ENCODE data around the gene CCDC83. TPM values are rescaled to one million over a fixed set of nuclear protein-coding genes. Genes with fewer than 3 reads are reported as not detected.

Gene CCDC83
- total RNA-seq (not detected), polyA plus RNA-seq (ENCODE audit: insufficient read depth in 1 of 8, insufficient read length in 8 of 8, low replicate concordance in 1 of 8) (not detected)
- long read RNA-seq, donor 1: 0 reads
- long read RNA-seq, donor 2: 0 reads
- long read RNA-seq, donor 3: 0 reads
- long read RNA-seq, donor 4: 0 reads
- long read RNA-seq, donor 5: 0 reads
- long read RNA-seq, donor 6: 0 reads
- long read RNA-seq, donor 7: 0 reads
- long read RNA-seq, donor 8: 0 reads
- long read RNA-seq, donor 9: 0 reads
- long read RNA-seq, donor 10: 0 reads
- long read RNA-seq, donor 11: 0 reads

DNA sequence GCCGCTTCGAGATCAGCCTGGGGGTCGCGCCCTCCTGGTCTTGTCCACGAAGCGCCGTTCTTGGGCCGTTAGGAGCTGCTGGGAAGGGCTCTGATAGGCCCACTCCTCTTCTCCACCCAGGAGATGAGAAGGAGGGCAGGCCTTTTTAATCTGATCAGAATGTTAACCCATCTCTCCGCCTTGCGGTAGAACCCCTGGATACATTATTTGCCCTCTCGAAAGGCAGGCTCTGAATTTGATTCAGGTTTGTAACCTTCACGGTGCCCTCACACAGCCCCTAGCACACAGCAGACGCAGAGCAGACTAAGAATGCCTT is at the start of gene CCDC83:
Gene CCDC83, plus strand, starts transcription at position 43 of the 316 bp plus-strand sequence. CDS start 9,741 bp downstream, outside the sequence.
- DNase-seq: no peak
- peaks cover 8% of the 10 kb centered on the region for H3K9me3 ChIP-seq (replicated peaks; ENCODE audit: control insufficient read depth, low read depth, low read length)
- H3K4me1 ChIP-seq (ENCODE audit: control insufficient read depth, insufficient read depth, low read length): peaks cover 6% of the 10 kb centered on the region
- H3K36me3 ChIP-seq (ENCODE audit: control insufficient read depth, insufficient read depth, low read length): no peaks in the 10 kb centered on the region
- H3K27ac ChIP-seq (ENCODE audit: low read length): peak within 1 kb of the TSS; percentile 98
- WGBS (ENCODE audit: insufficient coverage): 62% methylated on average over 5 of the region's 13 CpGs
- no peaks in the 10 kb centered on the region for H3K27me3 ChIP-seq (ENCODE audit: control insufficient read depth, insufficient read depth, low read length)
- peak within 1 kb of the TSS; percentile 64 for H3K4me3 ChIP-seq (ENCODE audit: low read length)

DNA sequence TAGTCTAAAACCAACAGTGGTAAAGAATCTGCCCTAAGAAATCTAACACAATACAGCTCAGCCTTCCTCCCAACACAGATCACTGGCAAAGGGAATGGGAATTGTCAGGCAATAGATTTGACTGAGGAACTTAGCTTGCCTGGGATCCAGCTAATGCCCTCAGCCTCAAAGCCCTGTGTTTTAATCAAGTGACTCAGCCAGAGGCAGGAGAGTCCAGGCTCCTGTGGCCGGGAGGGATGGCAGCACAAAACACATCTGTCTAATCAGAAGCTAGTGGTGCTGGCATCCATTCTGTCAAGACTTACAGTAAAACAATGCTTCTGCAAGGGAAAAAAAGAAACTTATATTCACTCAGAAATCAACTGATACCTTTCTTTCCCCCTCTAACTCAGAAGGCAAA is 49.8 kb upstream of the CCDC83 start:
- Histone ChIP-seq H3K9me3 (replicated peaks; ENCODE audit: control insufficient read depth, low read depth, low read length) (no peaks in the 10 kb centered on the region), H3K36me3 (ENCODE audit: control insufficient read depth, insufficient read depth, low read length) (no peaks in the 10 kb centered on the region), H3K4me3 (ENCODE audit: low read length) (no peak overlapping the region), H3K27ac (ENCODE audit: low read length) (no peak overlapping the region), H3K27me3 (ENCODE audit: control insufficient read depth, insufficient read depth, low read length) (peaks cover under 1% of the 10 kb centered on the region), H3K4me1 (ENCODE audit: control insufficient read depth, insufficient read depth, low read length) (peaks cover 6% of the 10 kb centered on the region)
- WGBS (ENCODE audit: insufficient coverage): 33% methylated on average over 1 of the region's 1 CpG
- no peak for DNase-seq

DNA sequence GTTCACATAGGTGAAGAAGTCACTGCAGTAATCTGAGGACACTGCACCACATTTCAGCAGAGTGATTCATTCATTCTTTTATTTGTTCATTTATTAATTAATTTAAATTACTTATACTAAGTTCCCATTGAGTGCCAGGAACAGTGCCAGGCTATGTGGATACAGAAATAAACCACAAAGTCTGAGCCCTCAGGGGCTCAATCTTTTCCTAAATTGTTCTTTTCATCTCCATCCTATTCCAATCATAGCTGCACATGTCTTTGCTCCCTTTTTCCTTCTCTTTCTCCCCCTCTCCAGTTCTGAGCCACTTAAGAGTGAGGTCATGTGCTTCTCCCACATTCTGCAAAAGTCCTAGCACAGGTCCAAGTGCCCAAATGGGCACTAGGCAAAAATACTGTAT is 49.2 kb upstream of the CCDC83 start:
- Histone ChIP-seq H3K27ac (ENCODE audit: low read length) (no peak overlapping the region), H3K9me3 (replicated peaks; ENCODE audit: control insufficient read depth, low read depth, low read length) (no peaks in the 10 kb centered on the region), H3K4me3 (ENCODE audit: low read length) (no peak overlapping the region), H3K4me1 (ENCODE audit: control insufficient read depth, insufficient read depth, low read length) (peaks cover 10% of the 10 kb centered on the region), H3K36me3 (ENCODE audit: control insufficient read depth, insufficient read depth, low read length) (no peaks in the 10 kb centered on the region), H3K27me3 (ENCODE audit: control insufficient read depth, insufficient read depth, low read length) (peaks cover 5% of the 10 kb centered on the region)
- no peak for DNase-seq

DNA sequence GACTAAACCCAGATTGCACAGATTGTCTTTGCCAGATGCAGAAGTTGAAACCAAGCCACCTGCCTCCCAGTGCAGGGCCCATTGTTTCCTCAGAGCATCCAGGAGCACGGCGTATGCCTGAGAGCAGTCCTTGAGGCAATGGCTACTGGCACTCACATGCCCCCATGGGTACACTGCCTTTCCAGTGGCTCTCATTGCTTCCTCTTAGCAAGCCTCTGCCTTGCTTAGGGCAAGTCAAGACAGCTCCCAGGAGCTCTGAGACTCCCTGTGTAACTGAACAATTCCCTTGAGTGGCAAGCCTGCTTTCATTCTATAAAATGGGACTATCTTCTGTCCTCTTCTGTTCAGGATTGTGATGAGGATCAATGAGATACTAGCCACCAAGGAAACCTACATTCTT is 48.3 kb upstream of the CCDC83 start:
- 65% methylated on average over 2 of the region's 2 CpGs for WGBS (ENCODE audit: insufficient coverage)
- Histone ChIP-seq H3K36me3 (ENCODE audit: control insufficient read depth, insufficient read depth, low read length) (no peaks in the 10 kb centered on the region), H3K4me1 (ENCODE audit: control insufficient read depth, insufficient read depth, low read length) (peaks cover 14% of the 10 kb centered on the region), H3K4me3 (ENCODE audit: low read length) (no peak overlapping the region), H3K27ac (ENCODE audit: low read length) (no peak overlapping the region), H3K27me3 (ENCODE audit: control insufficient read depth, insufficient read depth, low read length) (peaks cover 11% of the 10 kb centered on the region), H3K9me3 (replicated peaks; ENCODE audit: control insufficient read depth, low read depth, low read length) (no peaks in the 10 kb centered on the region)
- no peak for DNase-seq

- Histone ChIP-seq H3K27me3 (ENCODE audit: control insufficient read depth, insufficient read depth, low read length) (peaks cover 11% of the 10 kb centered on the region), H3K4me3 (ENCODE audit: low read length) (no peak overlapping the region), H3K36me3 (ENCODE audit: control insufficient read depth, insufficient read depth, low read length) (no peaks in the 10 kb centered on the region), H3K4me1 (ENCODE audit: control insufficient read depth, insufficient read depth, low read length) (peaks cover 14% of the 10 kb centered on the region), H3K9me3 (replicated peaks; ENCODE audit: control insufficient read depth, low read depth, low read length) (no peaks in the 10 kb centered on the region), H3K27ac (ENCODE audit: low read length) (no peak overlapping the region)
- DNase-seq: no peak
- no CpG with 5 or more reads among the region's 4 CpGs for WGBS (ENCODE audit: insufficient coverage)
These were observed 46.0 kb upstream of the CCDC83 start for GRCh38 chr11:85809191-85809590.

GRCh38 chr11:85809863-85810262 is 45.3 kb upstream of the CCDC83 start:
- no peak for DNase-seq
- Histone ChIP-seq H3K27ac (ENCODE audit: low read length) (no peak overlapping the region), H3K36me3 (ENCODE audit: control insufficient read depth, insufficient read depth, low read length) (no peaks in the 10 kb centered on the region), H3K4me3 (ENCODE audit: low read length) (peak overlapping the region; percentile 56), H3K4me1 (ENCODE audit: control insufficient read depth, insufficient read depth, low read length) (peaks cover 14% of the 10 kb centered on the region), H3K27me3 (ENCODE audit: control insufficient read depth, insufficient read depth, low read length) (peaks cover 11% of the 10 kb centered on the region), H3K9me3 (replicated peaks; ENCODE audit: control insufficient read depth, low read depth, low read length) (no peaks in the 10 kb centered on the region)
- no CpG with 5 or more reads among the region's 4 CpGs for WGBS (ENCODE audit: insufficient coverage)

DNA sequence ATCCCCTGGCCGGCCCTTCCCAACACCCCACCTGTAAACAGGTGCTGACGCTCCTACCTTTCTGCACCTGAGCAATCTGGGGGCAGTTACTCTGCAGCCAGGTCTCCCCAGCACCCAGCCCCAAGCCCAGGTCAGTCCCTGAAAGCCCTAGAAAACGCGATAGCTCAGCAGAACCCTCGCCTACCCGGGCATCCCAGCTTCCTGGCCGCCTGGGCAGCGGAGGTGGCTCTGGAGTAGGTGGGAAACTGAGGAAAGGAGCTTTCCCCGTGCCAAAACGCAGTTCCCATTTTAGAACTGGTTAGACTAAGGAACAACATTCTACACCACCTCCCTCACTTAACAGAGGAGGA is 44.7 kb upstream of the CCDC83 start:
- Histone ChIP-seq H3K27me3 (ENCODE audit: control insufficient read depth, insufficient read depth, low read length) (peaks cover 11% of the 10 kb centered on the region), H3K9me3 (replicated peaks; ENCODE audit: control insufficient read depth, low read depth, low read length) (no peaks in the 10 kb centered on the region), H3K4me1 (ENCODE audit: control insufficient read depth, insufficient read depth, low read length) (peaks cover 14% of the 10 kb centered on the region), H3K27ac (ENCODE audit: low read length) (no peak overlapping the region), H3K36me3 (ENCODE audit: control insufficient read depth, insufficient read depth, low read length) (no peaks in the 10 kb centered on the region), H3K4me3 (ENCODE audit: low read length) (peak overlapping the region; percentile 56)
- no peak for DNase-seq
- WGBS (ENCODE audit: insufficient coverage): no CpG with 5 or more reads among the region's 10 CpGs

DNA sequence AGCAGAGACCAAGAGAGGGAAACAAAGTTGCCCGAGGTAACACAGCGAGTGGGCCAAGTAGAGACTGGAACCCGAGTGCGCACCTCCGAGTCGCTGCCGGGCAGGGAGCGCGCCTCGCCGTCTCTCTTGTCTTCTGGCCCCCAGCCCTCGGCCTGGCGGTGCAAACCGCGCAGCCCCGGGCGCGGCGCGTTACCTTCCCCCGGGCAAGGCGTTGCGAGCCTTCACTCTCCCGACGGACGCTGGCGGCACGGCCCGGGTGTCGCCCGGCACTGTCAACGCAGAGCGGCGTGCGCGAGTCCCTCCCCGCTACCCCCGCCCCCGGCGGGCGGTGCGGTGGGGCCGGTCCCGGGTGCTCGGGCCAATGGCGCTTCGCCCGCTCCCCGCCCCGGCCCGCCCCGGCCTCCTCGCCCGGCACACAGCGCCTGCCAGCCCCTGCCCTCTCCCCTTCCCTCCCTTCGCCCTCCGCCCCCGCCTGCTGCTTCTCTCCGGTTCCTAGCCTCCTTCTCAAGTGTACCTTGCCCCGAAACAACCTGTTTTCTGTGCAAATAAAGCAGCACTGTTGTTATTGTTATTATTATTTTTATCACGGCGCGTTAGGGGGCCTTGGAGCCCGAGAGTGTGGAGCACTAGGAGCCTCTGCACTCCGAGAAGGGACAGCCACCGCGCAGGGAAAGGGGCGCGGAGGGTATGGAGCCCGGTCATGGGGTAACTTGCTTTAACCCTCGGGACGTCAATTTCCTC is 44.1 kb upstream of the CCDC83 start, which contains the start of gene SYTL2:
Gene SYTL2, minus strand, starts transcription at position 271 of the 741 bp plus-strand sequence. CDS start 53,416 bp downstream, outside the sequence.
- DNase-seq: peak; percentile 78

GRCh38 chr11:85811624-85812023 is 43.6 kb upstream of the CCDC83 start:
- no CpG with 5 or more reads among the region's 13 CpGs for WGBS (ENCODE audit: insufficient coverage)
- no peak overlapping the region for H3K27ac ChIP-seq (ENCODE audit: low read length)

More for the DNA sequence above, 44.1 kb upstream of the CCDC83 start, which contains the start of gene SYTL2:
- H3K4me1 ChIP-seq (ENCODE audit: control insufficient read depth, insufficient read depth, low read length): peaks cover 14% of the 10 kb centered on the region
- H3K9me3 ChIP-seq (replicated peaks; ENCODE audit: control insufficient read depth, low read depth, low read length): no peaks in the 10 kb centered on the region
- no peak within 1 kb of the TSS for H3K27ac ChIP-seq (ENCODE audit: low read length)
- H3K27me3 ChIP-seq (ENCODE audit: control insufficient read depth, insufficient read depth, low read length): peaks cover 11% of the 10 kb centered on the region
- peak within 1 kb of the TSS; percentile 56 for H3K4me3 ChIP-seq (ENCODE audit: low read length)
- WGBS (ENCODE audit: insufficient coverage): 1% methylated on average over 52 of the region's 72 CpGs
- H3K36me3 ChIP-seq (ENCODE audit: control insufficient read depth, insufficient read depth, low read length): no peaks in the 10 kb centered on the region

DNA sequence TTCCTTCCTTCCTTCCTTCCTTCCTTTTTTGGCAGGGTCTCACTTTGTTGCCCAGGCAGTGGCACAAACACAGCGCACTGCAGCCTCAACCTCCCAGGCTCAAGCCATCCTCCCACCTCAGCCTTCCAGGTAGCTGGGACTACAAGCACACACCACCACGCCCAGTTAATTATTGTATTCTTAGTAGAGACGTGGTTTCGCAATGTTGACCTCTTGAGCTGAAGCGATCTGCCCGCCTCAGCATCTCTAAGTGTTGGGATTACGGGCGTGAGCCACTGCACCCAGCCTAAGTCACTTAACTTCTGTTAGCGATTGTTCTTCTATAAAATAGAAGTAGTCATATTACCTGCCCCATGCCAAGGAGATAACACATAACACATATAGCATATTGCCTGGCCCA is 41.5 kb upstream of the CCDC83 start:
- H3K4me1 ChIP-seq (ENCODE audit: control insufficient read depth, insufficient read depth, low read length): peaks cover 14% of the 10 kb centered on the region
- peaks cover 11% of the 10 kb centered on the region for H3K27me3 ChIP-seq (ENCODE audit: control insufficient read depth, insufficient read depth, low read length)
- H3K4me3 ChIP-seq (ENCODE audit: low read length): no peak overlapping the region
- H3K9me3 ChIP-seq (replicated peaks; ENCODE audit: control insufficient read depth, low read depth, low read length): no peaks in the 10 kb centered on the region
- DNase-seq: no peak
- H3K36me3 ChIP-seq (ENCODE audit: control insufficient read depth, insufficient read depth, low read length): no peaks in the 10 kb centered on the region
- no peak overlapping the region for H3K27ac ChIP-seq (ENCODE audit: low read length)
- WGBS (ENCODE audit: insufficient coverage): no CpG with 5 or more reads among the region's 9 CpGs

More at GRCh38 chr11:85811624-85812023, 43.6 kb upstream of the CCDC83 start:
- peaks cover 14% of the 10 kb centered on the region for H3K4me1 ChIP-seq (ENCODE audit: control insufficient read depth, insufficient read depth, low read length)
- H3K27me3 ChIP-seq (ENCODE audit: control insufficient read depth, insufficient read depth, low read length): peaks cover 11% of the 10 kb centered on the region
- H3K4me3 ChIP-seq (ENCODE audit: low read length): peak overlapping the region; percentile 44
- no peaks in the 10 kb centered on the region for H3K9me3 ChIP-seq (replicated peaks; ENCODE audit: control insufficient read depth, low read depth, low read length)
- no peaks in the 10 kb centered on the region for H3K36me3 ChIP-seq (ENCODE audit: control insufficient read depth, insufficient read depth, low read length)
- DNase-seq: no peak

All from muscle of leg (tissue), 16 donors.